CD8-positive, alpha-beta memory T cell (primary cell): ENCODE results near the gene JAM2. TPM values are rescaled to one million over a fixed set of nuclear protein-coding genes. Genes with fewer than 3 reads are reported as not detected.
A peak's percentile ranks its signal among the peaks of the same experiment; 100 is the strongest.

ENCODE experiments used
- CTCF ChIA-PET: fragments of 350-600 bp; sonication (Branson Sonifier 250); formaldehyde crosslinking; loops from one replicate; lab custom pipeline; 2021; ENCODE audit warnings: antibody characterized with exemption; lab: Charles Lee
- POLR2A ChIA-PET: fragments of 350-600 bp; sonication (Branson Sonifier 250); formaldehyde crosslinking; loops from one replicate; lab custom pipeline; 2021; ENCODE audit warnings: antibody characterized with exemption; lab: Charles Lee
- DNase-seq, 5 donors: peaks; one replicate each; pipeline versions ENCODE4 v3.0.0 to v3.0.0-alpha.2; 2020 to 2022; ENCODE audit warnings: mixed read lengths in 1 of 5
- H3K27ac ChIP-seq: one replicate; pipeline ENCODE4 v1.7.0; 2013; ENCODE audit warnings: low read depth, mild to moderate bottlenecking, low read length, moderate library complexity
- H3K27me3 ChIP-seq: 2 replicates; pipeline ENCODE4 v1.7.0; 2013; ENCODE audit warnings: low read length, mild to moderate bottlenecking; ENCODE audit not compliant: insufficient read depth, poor library complexity, severe bottlenecking
- H3K36me3 ChIP-seq: 2 replicates; pipeline ENCODE4 v1.7.0; 2013; ENCODE audit warnings: mild to moderate bottlenecking, low read length, moderate library complexity; ENCODE audit not compliant: insufficient read depth
- H3K4me1 ChIP-seq: 2 replicates; pipeline ENCODE4 v1.7.0; 2013; ENCODE audit warnings: mild to moderate bottlenecking, low read length, moderate library complexity; ENCODE audit not compliant: insufficient read depth
- H3K4me3 ChIP-seq: 2 replicates; pipeline ENCODE4 v1.7.0; 2013; ENCODE audit warnings: mild to moderate bottlenecking, low read length
- H3K9me3 ChIP-seq: 2 replicates; pipeline ENCODE4 v1.7.0; 2013; ENCODE audit warnings: mild to moderate bottlenecking, low read length
- H3K27ac Mint-ChIP-seq, 8 donors: one replicate each; pipeline ENCODE4 v1.8.0; 2020 to 2021; ENCODE audit warnings: mixed read lengths in 8 of 8, mild to moderate bottlenecking in 6 of 8, inconsistent platforms in 3 of 8, moderate library complexity in 3 of 8
- H3K27me3 Mint-ChIP-seq, 2 donors: one replicate each; pipeline ENCODE4 v1.8.0; 2020 to 2021; ENCODE audit warnings: mixed read lengths in 2 of 2, mild to moderate bottlenecking in 1 of 2, moderate library complexity in 1 of 2
- H3K36me3 Mint-ChIP-seq, 3 donors: one replicate each; pipeline ENCODE4 v1.8.0; 2020 to 2021; ENCODE audit warnings: mixed read lengths in 3 of 3, inconsistent platforms in 1 of 3, mild to moderate bottlenecking in 1 of 3
- H3K4me1 Mint-ChIP-seq, 3 donors: one replicate each; pipeline ENCODE4 v1.8.0; 2020 to 2021; ENCODE audit warnings: mixed read lengths in 3 of 3, inconsistent platforms in 1 of 3, mild to moderate bottlenecking in 1 of 3
- H3K4me3 Mint-ChIP-seq, 7 donors: one replicate each; pipeline ENCODE4 v1.8.0; 2020 to 2021; ENCODE audit warnings: mixed read lengths in 7 of 7, mild to moderate bottlenecking in 6 of 7, moderate library complexity in 4 of 7, inconsistent platforms in 2 of 7
- H3K9me3 Mint-ChIP-seq, 5 donors: one replicate each; pipeline ENCODE4 v1.8.0; 2020 to 2022; ENCODE audit warnings: mixed read lengths in 5 of 5, mild to moderate bottlenecking in 3 of 5, moderate library complexity in 2 of 5, inconsistent platforms in 1 of 5
- polyA plus RNA-seq: library from polyadenylated mRNA; unstranded; fragments of 300-500 nt; fragmentation: Illumina TruSeq; gene quantifications from one replicate; pipeline ENCODE4 v1.2.3, GENCODE V29; 2021
- total RNA-seq, 2 experiments: library from RNA; stranded (reverse); gene quantifications; one replicate each; pipeline ENCODE4 v1.2.3, GENCODE V29; 2021

The JAM2 gene
- total and polyA plus RNA-seq, 3 experiments from 2014 or later: 1.2 to 1.4 TPM; not detected in 1

DNA sequence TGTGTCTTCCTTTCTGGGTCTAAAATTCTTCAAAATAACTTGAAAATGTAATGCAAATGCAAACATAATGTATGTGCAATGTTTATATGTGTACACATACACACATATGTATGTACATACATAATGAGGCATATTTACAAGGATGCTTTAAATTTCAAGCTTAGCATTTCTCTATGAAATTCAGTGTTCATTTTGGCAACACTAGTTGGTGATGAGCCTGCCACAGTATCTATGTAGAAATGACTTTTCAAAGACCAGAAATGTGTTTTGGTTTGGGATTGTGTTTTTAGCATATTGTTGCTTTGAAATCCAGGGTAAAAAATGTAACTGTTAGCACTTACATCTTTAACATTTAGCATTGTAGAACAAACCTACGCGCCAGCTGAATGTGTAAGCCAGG is 105.8 kb downstream of the JAM2 start:
- H3K27ac Mint-ChIP-seq: peak overlapping the region in 2 of 8 donors; percentile 17 to 54
- peaks cover 0 to 63% (median 10%) of the 10 kb centered on the region in 3 donors for H3K36me3 Mint-ChIP-seq
- Histone ChIP-seq H3K36me3 (peaks cover 4% of the 10 kb centered on the region), H3K27ac (no peak overlapping the region), H3K4me1 (no peaks in the 10 kb centered on the region), H3K27me3 (no peaks in the 10 kb centered on the region), H3K4me3 (no peak overlapping the region), H3K9me3 (no peaks in the 10 kb centered on the region)
- POLR2A ChIA-PET: no interaction called here
- no peak for DNase-seq
- H3K4me3 Mint-ChIP-seq: no peak overlapping the region
- no peaks in the 10 kb centered on the region for H3K9me3 Mint-ChIP-seq
- H3K27me3 Mint-ChIP-seq: no peaks in the 10 kb centered on the region
- CTCF ChIA-PET: no interaction called here
- peaks cover 18 to 39% (median 38%) of the 10 kb centered on the region in 3 donors for H3K4me1 Mint-ChIP-seq

DNA sequence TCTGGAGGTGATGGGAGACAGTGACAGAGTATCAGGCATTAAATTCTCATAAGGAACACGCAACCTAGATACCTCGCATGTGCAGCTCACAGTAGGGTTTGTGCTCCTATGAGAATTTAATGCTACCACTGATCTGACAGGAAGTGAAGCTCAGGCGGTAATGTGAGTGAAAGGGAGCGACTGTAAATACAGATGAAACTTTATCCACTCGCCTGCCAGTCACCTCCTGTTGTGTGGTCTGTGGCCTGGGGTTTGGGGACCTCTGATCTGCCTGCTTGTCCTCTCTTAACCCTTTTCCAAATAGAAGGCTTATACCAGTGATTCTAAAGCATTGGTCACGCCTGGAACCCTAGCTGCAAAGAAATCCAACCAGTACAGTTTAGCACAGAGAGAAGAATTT is 111.0 kb downstream of the JAM2 start:
- Mint-ChIP-seq H3K36me3 (peaks cover 10 to 70% (median 23%) of the 10 kb centered on the region in 3 donors), H3K4me1 (peaks cover 14 to 16% (median 15%) of the 10 kb centered on the region in 3 donors), H3K27ac (peak overlapping the region in 5 of 8 donors; percentile 5 to 73 (median 52)), H3K27me3 (no peaks in the 10 kb centered on the region), H3K4me3 (no peak overlapping the region), H3K9me3 (no peaks in the 10 kb centered on the region)
- no peaks in the 10 kb centered on the region for H3K27me3 ChIP-seq
- H3K9me3 ChIP-seq: no peaks in the 10 kb centered on the region
- CTCF ChIA-PET: interaction anchor here (0.8 to 1.5 kb wide), 2 partner anchors 52 to 141 kb away, joined by 3 read pairs; no protein-coding TSS in a partner anchor
- H3K27ac ChIP-seq: no peak overlapping the region
- no peaks in the 10 kb centered on the region for H3K4me1 ChIP-seq
- POLR2A ChIA-PET: no interaction called here
- peaks cover 18% of the 10 kb centered on the region for H3K36me3 ChIP-seq
- DNase-seq: peak in 1 of 5 donors; percentile 5
- H3K4me3 ChIP-seq: no peak overlapping the region

DNA sequence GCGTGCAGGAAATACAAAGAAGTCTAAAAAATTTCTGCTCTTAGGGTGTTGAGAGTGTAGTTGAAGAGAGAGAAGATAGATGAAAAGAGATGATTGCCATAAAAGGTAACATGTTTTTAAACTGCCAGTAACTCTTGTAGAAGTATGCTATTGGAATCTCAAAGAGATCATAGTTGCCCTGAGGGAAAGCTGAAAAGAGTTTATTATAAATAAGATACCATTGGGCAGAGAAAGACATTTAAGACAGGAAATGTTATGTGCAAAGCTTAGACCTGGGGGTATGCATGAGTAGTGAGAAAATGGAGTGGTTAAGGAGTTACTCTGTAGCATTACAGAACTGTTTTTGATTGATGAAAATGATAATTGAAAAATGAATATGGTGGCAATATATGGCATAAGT is 113.4 kb downstream of the JAM2 start:
- H3K4me1 Mint-ChIP-seq: peaks cover 29 to 36% (median 30%) of the 10 kb centered on the region in 3 donors
- Histone ChIP-seq H3K27ac (no peak overlapping the region), H3K9me3 (no peaks in the 10 kb centered on the region), H3K4me3 (no peak overlapping the region), H3K36me3 (peaks cover 14% of the 10 kb centered on the region), H3K27me3 (no peaks in the 10 kb centered on the region), H3K4me1 (no peaks in the 10 kb centered on the region)
- no peaks in the 10 kb centered on the region for H3K9me3 Mint-ChIP-seq
- H3K4me3 Mint-ChIP-seq: no peak overlapping the region
- H3K27me3 Mint-ChIP-seq: no peaks in the 10 kb centered on the region
- POLR2A ChIA-PET: no interaction called here
- CTCF ChIA-PET: no interaction called here
- peaks cover 10 to 72% (median 30%) of the 10 kb centered on the region in 3 donors for H3K36me3 Mint-ChIP-seq
- H3K27ac Mint-ChIP-seq: peak overlapping the region in 2 of 8 donors; percentile 15 to 61
- DNase-seq: no peak

DNA sequence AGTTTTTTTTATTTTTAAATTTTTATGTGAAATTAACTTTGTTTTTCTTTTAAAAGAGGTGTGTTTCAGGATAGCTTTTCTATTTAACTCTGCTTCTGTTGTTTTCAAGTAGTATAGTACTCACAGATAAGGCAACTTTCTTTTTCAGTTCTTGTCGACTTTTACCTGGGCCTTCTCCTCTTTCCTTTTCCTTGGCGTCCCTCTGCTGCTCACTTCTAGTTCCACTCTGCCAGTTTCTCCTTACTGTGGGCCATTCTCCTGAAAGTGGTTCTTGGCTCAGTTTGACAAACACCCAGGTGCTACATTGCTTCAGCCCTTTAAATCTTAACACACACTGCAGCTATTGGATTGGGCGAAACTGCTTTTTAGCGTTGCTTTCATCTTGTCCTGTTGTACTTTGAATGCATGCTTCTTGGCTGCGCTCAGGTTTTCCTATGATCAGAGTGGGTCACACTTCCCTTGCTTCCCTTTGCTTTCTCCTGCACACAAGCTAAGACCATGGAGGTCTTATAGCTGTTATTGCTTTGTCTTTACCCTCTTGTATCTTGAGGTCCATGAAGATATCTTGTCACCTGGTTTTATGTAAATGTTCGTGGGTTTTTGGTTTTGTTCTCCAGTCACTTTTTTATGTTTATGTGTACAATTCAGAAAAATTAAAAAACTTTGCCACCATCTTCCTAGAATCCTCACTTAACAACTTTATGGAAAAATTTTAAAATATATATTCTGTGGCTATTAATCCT is 117.3 kb downstream of the JAM2 start:
- H3K27me3 Mint-ChIP-seq: no peaks in the 10 kb centered on the region
- no peak overlapping the region for H3K4me3 ChIP-seq
- DNase-seq: no peak
- no peaks in the 10 kb centered on the region for H3K9me3 ChIP-seq
- H3K4me3 Mint-ChIP-seq: peak overlapping the region in 5 of 7 donors; percentile 5 to 67 (median 44)
- POLR2A ChIA-PET: no interaction called here
- H3K36me3 Mint-ChIP-seq: peaks cover 15 to 83% (median 46%) of the 10 kb centered on the region in 3 donors
- H3K27ac Mint-ChIP-seq: peak overlapping the region; percentile 1 to 88 (median 75)
- no peak overlapping the region for H3K27ac ChIP-seq
- no peaks in the 10 kb centered on the region for H3K4me1 ChIP-seq
- H3K36me3 ChIP-seq: peaks cover 32% of the 10 kb centered on the region
- peaks cover 22 to 36% (median 26%) of the 10 kb centered on the region in 3 donors for H3K4me1 Mint-ChIP-seq
- CTCF ChIA-PET: no interaction called here
- no peaks in the 10 kb centered on the region for H3K27me3 ChIP-seq
- no peaks in the 10 kb centered on the region for H3K9me3 Mint-ChIP-seq

DNA sequence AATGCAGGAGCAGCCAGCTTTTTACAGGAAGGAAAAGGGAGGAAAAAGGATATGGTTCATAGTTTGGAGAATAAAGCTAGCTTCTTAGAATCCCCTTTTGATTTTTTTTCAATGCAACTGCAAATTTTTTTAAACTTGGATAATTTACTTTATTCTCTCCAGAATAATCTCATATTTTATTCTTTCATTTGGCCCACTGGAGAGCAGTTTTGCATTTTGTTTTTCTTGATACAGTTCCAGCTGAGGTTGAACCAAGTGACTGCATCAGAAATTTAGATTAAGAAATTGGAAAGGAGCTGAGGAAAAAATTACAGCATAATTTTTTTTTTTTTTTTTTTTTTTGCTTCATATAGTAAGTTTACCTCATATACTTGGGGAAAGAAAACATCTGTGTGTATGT is 118.5 kb downstream of the JAM2 start:
- no peak overlapping the region for H3K4me3 Mint-ChIP-seq
- DNase-seq: no peak
- no peak overlapping the region for H3K27ac ChIP-seq
- POLR2A ChIA-PET: no interaction called here
- CTCF ChIA-PET: interaction anchor here (0.6 kb wide), 2 partner anchors 23 to 209 kb away, joined by 3 read pairs; partner anchors contain the start of genes ATP5PF and GABPA
- H3K4me3 ChIP-seq: no peak overlapping the region
- no peaks in the 10 kb centered on the region for H3K4me1 ChIP-seq
- H3K36me3 ChIP-seq: peaks cover 28% of the 10 kb centered on the region
- no peaks in the 10 kb centered on the region for H3K27me3 Mint-ChIP-seq
- H3K4me1 Mint-ChIP-seq: peaks cover 22 to 32% (median 23%) of the 10 kb centered on the region in 3 donors
- H3K27me3 ChIP-seq: no peaks in the 10 kb centered on the region
- H3K36me3 Mint-ChIP-seq: peaks cover 11 to 84% (median 41%) of the 10 kb centered on the region in 3 donors
- no peaks in the 10 kb centered on the region for H3K9me3 Mint-ChIP-seq
- no peaks in the 10 kb centered on the region for H3K9me3 ChIP-seq
- peak overlapping the region in 2 of 8 donors; percentile 38 to 55 for H3K27ac Mint-ChIP-seq

DNA sequence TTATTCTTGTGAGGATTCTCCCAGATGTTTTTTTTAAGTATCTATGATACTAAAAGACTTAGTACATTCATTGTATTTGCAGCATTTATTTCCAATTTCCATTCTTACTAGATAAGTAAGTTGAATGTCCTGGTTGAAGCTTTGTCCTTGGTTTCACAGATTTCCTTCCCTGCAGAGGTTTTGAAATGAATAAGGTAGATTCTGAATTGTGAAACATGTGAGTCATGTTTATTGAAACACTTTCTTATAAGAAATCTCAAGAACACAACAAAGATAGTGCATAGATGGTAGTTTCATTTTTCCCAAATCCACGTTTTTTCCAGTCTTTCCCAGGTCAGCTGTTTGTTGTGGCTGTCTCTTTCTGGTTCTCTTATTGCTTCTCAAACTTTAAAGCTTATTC is 120.5 kb downstream of the JAM2 start:
- Mint-ChIP-seq H3K4me1 (peaks cover 21 to 29% (median 22%) of the 10 kb centered on the region in 3 donors), H3K4me3 (no peak overlapping the region), H3K9me3 (no peaks in the 10 kb centered on the region), H3K27me3 (no peaks in the 10 kb centered on the region), H3K36me3 (peaks cover 10 to 85% (median 35%) of the 10 kb centered on the region in 3 donors), H3K27ac (peak overlapping the region in 2 of 8 donors; percentile 33 to 72)
- no peak overlapping the region for H3K4me3 ChIP-seq
- peaks cover 31% of the 10 kb centered on the region for H3K36me3 ChIP-seq
- no peaks in the 10 kb centered on the region for H3K9me3 ChIP-seq
- H3K4me1 ChIP-seq: no peaks in the 10 kb centered on the region
- H3K27ac ChIP-seq: no peak overlapping the region
- DNase-seq: no peak
- ChIA-PET POLR2A (interaction anchor here (0.5 kb wide), 1 partner anchor 17 kb away, joined by 3 read pairs; no protein-coding TSS in a partner anchor), CTCF (no interaction called here)
- H3K27me3 ChIP-seq: no peaks in the 10 kb centered on the region

DNA sequence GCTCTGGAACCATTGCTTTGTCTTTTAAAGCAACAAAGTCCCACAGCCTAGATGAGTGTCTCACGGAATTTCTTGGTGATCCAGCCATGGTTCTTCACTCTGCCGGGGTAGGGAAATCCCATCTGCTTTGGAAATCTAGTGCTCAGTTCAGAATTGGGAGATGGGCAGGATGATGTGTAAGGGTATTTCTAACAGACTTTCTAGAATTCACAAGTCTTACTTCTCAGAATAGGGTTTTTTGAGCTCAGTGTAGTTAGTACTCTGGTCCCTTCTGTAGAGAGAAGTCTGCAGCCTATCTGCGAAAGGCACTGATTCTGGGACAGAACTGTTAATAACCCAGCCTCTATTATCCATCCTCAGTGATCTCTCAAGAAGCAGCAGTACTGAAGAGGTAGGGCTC is 121.0 kb downstream of the JAM2 start:
- H3K4me1 Mint-ChIP-seq: peaks cover 21 to 29% (median 22%) of the 10 kb centered on the region in 3 donors
- ChIA-PET CTCF (no interaction called here), POLR2A (no interaction called here)
- peaks cover 31% of the 10 kb centered on the region for H3K36me3 ChIP-seq
- peak overlapping the region in 2 of 8 donors; percentile 33 to 34 for H3K27ac Mint-ChIP-seq
- no peaks in the 10 kb centered on the region for H3K9me3 ChIP-seq
- H3K4me3 ChIP-seq: no peak overlapping the region
- H3K27me3 Mint-ChIP-seq: no peaks in the 10 kb centered on the region
- H3K4me3 Mint-ChIP-seq: no peak overlapping the region
- H3K27ac ChIP-seq: no peak overlapping the region
- H3K27me3 ChIP-seq: no peaks in the 10 kb centered on the region
- H3K9me3 Mint-ChIP-seq: no peaks in the 10 kb centered on the region
- H3K36me3 Mint-ChIP-seq: peaks cover 10 to 85% (median 35%) of the 10 kb centered on the region in 3 donors
- H3K4me1 ChIP-seq: no peaks in the 10 kb centered on the region
- DNase-seq: no peak

DNA sequence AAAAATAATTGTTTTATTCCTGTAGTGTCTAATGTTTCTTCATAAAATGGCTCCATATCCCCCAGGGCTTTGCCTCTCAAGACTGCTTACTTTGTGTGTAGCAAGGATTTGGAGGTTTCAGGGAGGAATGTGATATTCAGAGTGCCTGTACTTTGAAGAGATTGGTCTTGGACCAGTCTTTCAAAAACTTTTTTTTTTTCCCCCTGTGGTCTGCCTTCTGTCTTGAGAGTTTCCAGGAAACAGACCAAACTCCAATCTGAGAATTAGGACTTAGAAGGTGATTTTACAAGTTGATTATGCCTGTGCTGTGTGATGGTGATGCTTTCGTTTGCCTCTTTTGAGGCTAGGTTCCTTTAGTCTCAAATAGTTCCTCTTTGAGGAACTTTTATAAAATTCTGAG is 121.6 kb downstream of the JAM2 start:
- Histone ChIP-seq H3K4me1 (no peaks in the 10 kb centered on the region), H3K4me3 (no peak overlapping the region), H3K27me3 (no peaks in the 10 kb centered on the region), H3K36me3 (peaks cover 36% of the 10 kb centered on the region), H3K27ac (no peak overlapping the region), H3K9me3 (no peaks in the 10 kb centered on the region)
- peaks cover 15 to 27% (median 18%) of the 10 kb centered on the region in 3 donors for H3K4me1 Mint-ChIP-seq
- H3K27ac Mint-ChIP-seq: peak overlapping the region in 2 of 8 donors; percentile 6 to 17
- POLR2A ChIA-PET: no interaction called here
- no peaks in the 10 kb centered on the region for H3K27me3 Mint-ChIP-seq
- DNase-seq: no peak
- CTCF ChIA-PET: no interaction called here
- H3K4me3 Mint-ChIP-seq: no peak overlapping the region
- no peaks in the 10 kb centered on the region for H3K9me3 Mint-ChIP-seq
- peaks cover 10 to 85% (median 37%) of the 10 kb centered on the region in 3 donors for H3K36me3 Mint-ChIP-seq
